ENCODE data around the gene IPPK.

- TF ChIP-seq POLR2A (IDR thresholded peaks at IDR 0.05) (no peak), CTCF (IDR thresholded peaks at IDR 0.05) (no peak)
Measured at GRCh38 chr9:92711844-92712243, 41.9 kb upstream of the IPPK start.

Data from lower leg skin (tissue), 3 donors.